Vagina (tissue), 2 donors: Measurements from ENCODE around the gene SLCO1B3. TPM values are rescaled to one million over a fixed set of nuclear protein-coding genes. Genes with fewer than 3 reads are reported as not detected.

Experiments
- DNase-seq, 2 donors: peaks; one replicate each; pipeline ENCODE4 v3.0.0-alpha.2; 2017; ENCODE audit errors: extremely low spot score in 2 of 2
- H3K27ac ChIP-seq: fragments of 200-600 bp; sonication (generic); one replicate; pipeline ENCODE4 v1.5.1; 2019
- H3K27me3 ChIP-seq: fragments of 200-600 bp; sonication (generic); one replicate; pipeline ENCODE4 v1.5.1; 2019
- H3K36me3 ChIP-seq, 2 donors: fragments of 200-600 bp; sonication (generic); one replicate each; pipeline ENCODE4 v1.5.1; 2017 to 2019
- H3K4me1 ChIP-seq: fragments of 200-600 bp; sonication (generic); one replicate; pipeline ENCODE4 v1.5.1; 2019
- H3K4me3 ChIP-seq, 2 donors: fragments of 200-600 bp; sonication (generic); 1 replicate in 1 of 2; 2 replicates in 1 of 2; pipeline ENCODE4 v1.5.1; 2016 to 2019
- H3K9me3 ChIP-seq: fragments of 200-600 bp; sonication (generic); one replicate; pipeline ENCODE4 v1.5.1; 2019
- CTCF ChIP-seq, 3 experiments: fragments of 450-650 bp in 2 of 3; fragments of 200-600 bp in 1 of 3; sonication (generic) in 1 of 3; IDR thresholded peaks; one replicate each; pipeline ENCODE4 v1.5.1; 2017 to 2019; ENCODE audit warnings: antibody characterized with exemption in 3 of 3, mild to moderate bottlenecking in 2 of 3, moderate library complexity in 2 of 3
- POLR2A ChIP-seq, 2 donors: fragments of 450-650 bp; IDR thresholded peaks; one replicate each; pipeline ENCODE4 v1.6.1; 2017; ENCODE audit warnings: antibody characterized with exemption in 2 of 2, mild to moderate bottlenecking in 2 of 2, moderate library complexity in 2 of 2
- POLR2AphosphoS5 ChIP-seq, 2 donors: sonication (generic); formaldehyde crosslinking; IDR thresholded peaks; one replicate each; pipeline ENCODE4 v1.9.0; 2017; ENCODE audit warnings: antibody characterized with exemption in 2 of 2, mild to moderate bottlenecking in 2 of 2, low read depth in 1 of 2; ENCODE audit not compliant: insufficient read depth in 1 of 2
- intact Hi-C: fragments of 100-400 bp; cut with DNase I; formaldehyde crosslinking; loops from one replicate; pipeline ENCODE4 v1.15.1; 2023
- total RNA-seq: library from RNA; depleted of rRNA; stranded (reverse); fragments of >200 nt; gene quantifications from one replicate; pipeline ENCODE4 v1.2.3, GENCODE V29; 2016

SLCO1B3 gene
- total RNA-seq, 1 donor from 2014 or later: not detected

GRCh38 chr12:20883288-20883687 lies 72.8 kb downstream of the SLCO1B3 start:
- no peak overlapping the region for H3K27ac ChIP-seq

GRCh38 chr12:20885116-20885515 lies 74.6 kb downstream of the SLCO1B3 start:
- Histone ChIP-seq H3K27ac (no peak overlapping the region), H3K9me3 (no peaks in the 10 kb centered on the region), H3K4me3 (no peak overlapping the region), H3K36me3 (no peaks in the 10 kb centered on the region), H3K27me3 (no peaks in the 10 kb centered on the region), H3K4me1 (no peaks in the 10 kb centered on the region)
- DNase-seq: no peak
- intact Hi-C loops: no loop called here
- TF ChIP-seq POLR2AphosphoS5 (IDR thresholded peaks at IDR 0.05; ENCODE audit: insufficient read depth in 1 of 2, low read depth in 1 of 2): no peak
- no peak for TF ChIP-seq CTCF (IDR thresholded peaks at IDR 0.05)
- TF ChIP-seq POLR2A (IDR thresholded peaks at IDR 0.05): no peak

More at GRCh38 chr12:20883288-20883687, 72.8 kb downstream of the SLCO1B3 start:
- intact Hi-C loops: no loop called here
- no peak for DNase-seq
- Histone ChIP-seq H3K4me3 (no peak overlapping the region), H3K27me3 (no peaks in the 10 kb centered on the region), H3K9me3 (no peaks in the 10 kb centered on the region), H3K36me3 (no peaks in the 10 kb centered on the region), H3K4me1 (no peaks in the 10 kb centered on the region)
- TF ChIP-seq CTCF (IDR thresholded peaks at IDR 0.05): no peak
- no peak for TF ChIP-seq POLR2AphosphoS5 (IDR thresholded peaks at IDR 0.05; ENCODE audit: insufficient read depth in 1 of 2, low read depth in 1 of 2)
- TF ChIP-seq POLR2A (IDR thresholded peaks at IDR 0.05): no peak

- TF ChIP-seq POLR2A (IDR thresholded peaks at IDR 0.05): no peak
- no peak for TF ChIP-seq POLR2AphosphoS5 (IDR thresholded peaks at IDR 0.05; ENCODE audit: insufficient read depth in 1 of 2, low read depth in 1 of 2)
- no peak for TF ChIP-seq CTCF (IDR thresholded peaks at IDR 0.05)
- no peaks in the 10 kb centered on the region for H3K27me3 ChIP-seq
- no peak overlapping the region for H3K27ac ChIP-seq
- no peak for DNase-seq
- H3K4me1 ChIP-seq: no peaks in the 10 kb centered on the region
- no peaks in the 10 kb centered on the region for H3K9me3 ChIP-seq
- H3K36me3 ChIP-seq: no peaks in the 10 kb centered on the region
- no peak overlapping the region for H3K4me3 ChIP-seq
- intact Hi-C loops: no loop called here
Observed at GRCh38 chr12:20885552-20885951, 75.0 kb downstream of the SLCO1B3 start.

GRCh38 chr12:20917269-20917668 lies 106.8 kb downstream of the SLCO1B3 start:
- no peak for TF ChIP-seq CTCF (IDR thresholded peaks at IDR 0.05)
- TF ChIP-seq POLR2AphosphoS5 (IDR thresholded peaks at IDR 0.05; ENCODE audit: insufficient read depth in 1 of 2, low read depth in 1 of 2): no peak
- TF ChIP-seq POLR2A (IDR thresholded peaks at IDR 0.05): no peak
- Histone ChIP-seq H3K27me3 (no peaks in the 10 kb centered on the region), H3K4me1 (no peaks in the 10 kb centered on the region), H3K9me3 (no peaks in the 10 kb centered on the region), H3K27ac (no peak overlapping the region), H3K4me3 (no peak overlapping the region), H3K36me3 (no peaks in the 10 kb centered on the region)
- no peak for DNase-seq
- intact Hi-C loops: no loop called here

- H3K36me3 ChIP-seq: no peaks in the 10 kb centered on the region
- intact Hi-C loops: no loop called here
- no peaks in the 10 kb centered on the region for H3K4me1 ChIP-seq
- TF ChIP-seq POLR2A (IDR thresholded peaks at IDR 0.05): no peak
- no peak for TF ChIP-seq POLR2AphosphoS5 (IDR thresholded peaks at IDR 0.05; ENCODE audit: insufficient read depth in 1 of 2, low read depth in 1 of 2)
- TF ChIP-seq CTCF (IDR thresholded peaks at IDR 0.05): no peak
- no peak overlapping the region for H3K27ac ChIP-seq
- H3K9me3 ChIP-seq: no peaks in the 10 kb centered on the region
- H3K4me3 ChIP-seq: no peak overlapping the region
- no peaks in the 10 kb centered on the region for H3K27me3 ChIP-seq
- no peak for DNase-seq
Observed at GRCh38 chr12:20917819-20918218, 107.3 kb downstream of the SLCO1B3 start.
